Measurements from ENCODE around the gene CD4.
"Not testable (repeated sequence)": the region's sequence is repeated elsewhere in the genome, so short reads cannot be mapped to it uniquely, and the experiment has no call there.

The CD4 gene

GRCh38 chr12:6869049-6870021, 80.0 kb downstream of the CD4 start:
- peak; percentile 82 for DNase-seq

DNA sequence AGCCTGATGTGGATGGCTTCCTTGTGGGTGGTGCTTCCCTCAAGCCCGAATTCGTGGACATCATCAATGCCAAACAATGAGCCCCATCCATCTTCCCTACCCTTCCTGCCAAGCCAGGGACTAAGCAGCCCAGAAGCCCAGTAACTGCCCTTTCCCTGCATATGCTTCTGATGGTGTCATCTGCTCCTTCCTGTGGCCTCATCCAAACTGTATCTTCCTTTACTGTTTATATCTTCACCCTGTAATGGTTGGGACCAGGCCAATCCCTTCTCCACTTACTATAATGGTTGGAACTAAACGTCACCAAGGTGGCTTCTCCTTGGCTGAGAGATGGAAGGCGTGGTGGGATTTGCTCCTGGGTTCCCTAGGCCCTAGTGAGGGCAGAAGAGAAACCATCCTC, 81.0 kb downstream of the CD4 start:
- not testable (repeated sequence) for DNase-seq
